Fibroblast of lung (primary cell): Measurements from ENCODE around the gene SHISA9.

Experiments used
- CTCF ChIP-seq, 2 donors: IDR thresholded peaks in 1 of 2; conservative IDR thresholded peaks in 1 of 2; 1 replicate in 1 of 2; 2 replicates in 1 of 2; pipeline ENCODE4 v1.5.1; 2011 to 2012; ENCODE audit warnings: low read length in 2 of 2, control low read depth in 1 of 2, inconsistent platforms in 1 of 2, low read depth in 1 of 2, mild to moderate bottlenecking in 1 of 2
- EZH2 ChIP-seq: IDR thresholded peaks from 2 replicates; pipeline ENCODE4 v1.5.1; 2012; ENCODE audit warnings: low read length, control low read depth, mild to moderate bottlenecking; ENCODE audit errors: missing control alignments

GRCh38 chr16:13076878-13077277 lies 175.5 kb downstream of the SHISA9 start:
- no peak for TF ChIP-seq CTCF (conservative IDR thresholded peaks at IDR 0.05 in 1 of 2, IDR thresholded peaks at IDR 0.05 in 1 of 2; ENCODE audit: low read depth in 1 of 2, low read length in 2 of 2)
- no peak for TF ChIP-seq EZH2
